Measurements from ENCODE around the gene MCTP2.

MCTP2 gene

DNA sequence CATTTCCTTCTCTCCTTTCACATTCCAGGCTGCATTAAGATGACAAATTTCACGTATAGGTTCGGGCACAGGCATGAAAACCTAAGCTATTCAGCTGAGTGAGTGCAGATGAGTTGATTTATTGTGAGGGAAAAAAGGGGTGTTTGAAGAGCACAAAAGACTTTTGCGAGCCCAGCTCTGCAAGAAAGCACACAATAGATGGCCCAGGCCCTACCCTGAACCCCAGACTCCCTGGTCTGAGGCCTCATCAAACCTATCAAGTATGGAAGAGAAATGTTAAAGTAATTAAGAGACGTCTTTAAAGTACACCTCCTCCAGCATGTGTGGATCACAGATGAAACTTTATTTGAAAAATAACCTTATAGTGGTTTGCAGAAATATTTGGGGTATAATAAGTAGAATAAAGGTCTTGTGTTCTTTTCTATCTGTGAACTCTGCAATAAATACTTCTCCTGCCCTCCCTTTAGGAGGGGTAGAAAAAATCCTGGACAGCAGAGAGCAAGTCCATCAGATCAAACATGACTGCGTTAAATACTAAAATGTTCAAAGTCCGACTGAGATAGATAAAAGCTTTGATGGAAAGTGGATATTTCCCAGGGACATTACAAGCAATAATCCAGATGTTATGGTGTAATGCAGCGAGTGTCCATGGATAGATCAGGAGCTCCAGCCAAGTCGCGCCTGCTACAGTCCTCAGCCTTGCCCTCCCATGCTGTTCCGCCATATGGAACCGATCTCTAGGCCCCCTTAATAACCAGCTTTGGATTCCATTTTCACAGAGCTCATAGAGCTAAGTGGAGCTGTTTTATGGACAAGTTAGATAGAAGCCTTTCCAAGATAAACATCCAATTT, 121.5 kb downstream of the MCTP2 start:
- no peak for DNase-seq (ENCODE audit: low spot score)

GRCh38 chr15:94353488-94353820, 122.1 kb downstream of the MCTP2 start:
- DNase-seq (ENCODE audit: low spot score) = no peak

- no peak for DNase-seq (ENCODE audit: low spot score)
Measured at GRCh38 chr15:94354655-94355054, 123.3 kb downstream of the MCTP2 start.

- no peak for DNase-seq (ENCODE audit: low spot score)
Measured at GRCh38 chr15:94359716-94360115, 128.4 kb downstream of the MCTP2 start.

- no peak for DNase-seq (ENCODE audit: low spot score)
Measured at GRCh38 chr15:94360251-94360685, 128.9 kb downstream of the MCTP2 start.

DNA sequence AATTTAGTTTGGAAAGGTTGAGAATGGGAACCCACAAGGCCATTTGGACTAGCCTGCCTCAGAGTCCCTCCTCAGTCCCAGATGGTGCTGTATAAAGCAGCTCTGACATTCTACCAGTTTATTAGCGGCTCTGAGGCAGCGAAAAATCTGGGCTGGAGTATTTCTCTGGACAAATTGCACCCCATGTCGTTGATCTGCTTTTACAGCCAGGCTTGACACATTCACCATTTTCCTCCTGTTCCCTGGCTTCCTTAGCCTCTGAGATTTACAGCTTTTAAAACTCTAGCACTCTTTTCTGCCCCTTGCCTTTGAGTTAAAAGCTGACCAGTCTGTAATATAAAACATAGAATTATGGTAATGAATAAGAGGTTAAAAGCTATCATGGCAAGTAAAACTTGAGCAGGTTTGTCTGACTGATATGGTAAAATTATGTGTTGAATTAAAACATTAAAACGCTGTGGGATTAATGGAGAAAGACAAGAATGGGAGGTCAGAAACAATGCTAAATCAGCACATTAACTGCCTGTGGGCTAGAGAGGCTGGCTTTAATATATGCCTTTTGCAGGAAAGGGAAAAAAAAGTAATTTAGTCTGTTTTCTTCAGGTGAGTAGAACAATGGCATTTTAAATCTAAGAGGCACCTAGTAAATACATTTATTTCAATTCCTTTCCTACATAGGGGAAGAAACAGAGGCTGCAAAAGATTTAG, 131.2 kb downstream of the MCTP2 start:
- DNase-seq (ENCODE audit: low spot score) = no peak

DNA sequence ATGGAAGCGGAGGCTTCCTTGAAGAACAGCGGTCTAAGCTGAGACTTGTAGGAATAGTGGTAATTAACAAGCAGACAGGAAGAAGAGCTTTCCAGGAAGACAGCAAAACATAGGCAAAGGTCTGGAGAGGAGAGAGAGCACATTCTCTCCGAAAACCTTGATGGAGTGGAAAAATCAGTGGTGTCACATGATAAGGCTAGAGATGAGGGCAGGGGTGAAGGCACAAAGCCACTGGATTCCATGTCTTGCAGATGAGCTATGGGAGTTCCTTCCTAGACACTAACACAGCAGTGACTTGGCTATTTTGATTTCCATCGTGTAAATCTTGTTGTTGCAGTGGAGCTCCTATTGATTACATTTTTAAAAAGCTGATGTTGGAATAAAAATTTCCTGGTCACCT, 132.0 kb downstream of the MCTP2 start:
- DNase-seq (ENCODE audit: low spot score) = no peak

- no peak for DNase-seq (ENCODE audit: low spot score)
Measured at GRCh38 chr15:94366781-94367180, 135.4 kb downstream of the MCTP2 start.

DNA sequence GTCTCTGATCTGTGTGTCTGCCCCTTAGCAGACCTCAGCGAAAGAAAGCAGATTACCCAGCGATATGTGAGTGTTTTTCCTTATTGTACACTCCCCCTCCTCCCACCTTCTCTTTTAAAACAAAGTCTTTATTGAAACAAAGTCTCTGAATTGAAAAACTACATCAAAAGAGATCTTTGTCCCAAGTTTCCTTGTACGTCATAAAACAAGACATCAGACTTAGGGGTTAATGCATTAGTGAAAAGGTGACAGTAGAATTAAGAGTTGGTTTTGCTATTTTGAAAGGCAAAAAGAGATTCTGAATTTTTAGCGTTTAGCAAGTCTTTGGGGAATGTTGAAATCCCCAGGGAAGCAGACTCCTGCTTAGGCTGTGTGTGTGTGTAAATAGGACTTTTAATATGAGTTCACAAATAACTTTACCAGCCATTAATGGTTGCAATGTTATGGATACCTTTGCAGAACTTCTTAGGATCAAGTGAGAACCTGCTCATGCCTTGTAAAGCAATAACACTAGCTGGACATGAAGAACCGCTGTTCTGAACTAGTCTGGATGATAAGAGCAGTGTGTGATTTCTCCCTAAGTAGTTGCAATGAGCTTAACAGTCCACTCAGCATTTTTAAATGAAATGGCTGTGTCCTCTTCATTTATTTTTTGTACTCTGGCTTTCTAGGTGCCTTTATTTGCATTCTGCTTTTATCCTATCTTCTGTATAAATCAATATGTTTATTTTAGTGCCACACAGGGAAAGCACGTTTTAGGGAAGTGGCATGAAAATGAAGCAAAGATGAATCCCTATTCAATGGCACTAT, 136.6 kb downstream of the MCTP2 start:
- DNase-seq (ENCODE audit: low spot score) = no peak

GRCh38 chr15:94370206-94370935, 139.0 kb downstream of the MCTP2 start:
- peak; percentile 57 for DNase-seq (ENCODE audit: low spot score)

DNA sequence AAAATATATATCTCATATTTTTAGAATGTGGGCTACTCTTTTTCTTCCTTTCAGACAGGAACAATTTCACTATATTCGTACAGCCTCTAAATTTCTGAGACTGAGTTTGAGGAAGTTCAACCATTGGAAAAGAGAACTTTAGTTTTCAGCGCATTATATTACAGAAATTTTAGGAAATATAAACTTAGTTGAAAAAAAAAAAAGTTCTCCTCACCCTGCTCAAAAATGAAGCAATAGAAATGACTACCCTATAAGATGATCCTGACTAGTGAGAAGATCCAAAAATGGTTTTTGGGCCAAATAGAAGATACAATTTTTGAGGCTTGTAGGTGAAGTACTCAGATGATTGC, 139.6 kb downstream of the MCTP2 start:
- no peak for DNase-seq (ENCODE audit: low spot score)

- DNase-seq (ENCODE audit: low spot score) = no peak
Measured at GRCh38 chr15:94372821-94373220, 141.5 kb downstream of the MCTP2 start.

GRCh38 chr15:94375997-94376396, 144.6 kb downstream of the MCTP2 start:
- DNase-seq (ENCODE audit: low spot score) = no peak

DNA sequence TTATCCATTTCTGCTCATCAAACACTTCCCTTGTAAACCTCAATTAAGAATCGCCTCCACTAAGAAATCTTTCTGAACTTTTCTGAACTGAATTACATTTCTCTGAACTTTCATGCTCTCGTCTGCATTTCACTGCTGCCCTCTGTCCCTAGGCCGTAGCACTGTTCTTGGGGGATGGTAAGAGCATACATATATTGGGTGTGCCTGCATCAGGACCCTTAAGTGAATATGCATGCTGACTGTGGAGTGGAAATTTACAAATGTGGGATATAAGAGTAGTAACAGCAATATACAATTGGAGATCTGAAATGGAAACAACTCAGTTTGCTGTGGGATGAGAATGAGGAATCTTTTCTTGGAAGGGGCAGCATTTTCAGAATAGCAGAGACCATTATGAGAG, 148.6 kb downstream of the MCTP2 start:
- DNase-seq (ENCODE audit: low spot score) = no peak

DNA sequence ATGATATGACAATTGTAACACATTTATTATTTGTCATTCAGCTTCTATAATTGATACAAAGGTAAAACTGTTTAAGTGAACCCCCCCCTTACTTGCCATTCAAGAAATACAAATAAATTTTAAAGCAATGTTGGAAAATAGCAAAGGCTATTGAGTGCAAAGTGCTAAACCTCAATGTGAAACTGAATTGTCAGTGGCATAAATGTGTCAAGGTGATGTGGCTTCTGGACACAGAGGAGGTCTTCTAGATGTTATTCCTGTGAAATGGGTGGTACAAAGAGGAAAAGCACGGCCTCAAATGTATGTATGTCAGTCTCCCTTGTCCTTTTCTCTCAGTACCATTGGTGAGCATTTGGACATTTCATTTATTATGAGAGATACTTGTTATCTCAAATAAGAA, 149.4 kb downstream of the MCTP2 start:
- no peak for DNase-seq (ENCODE audit: low spot score)

DNA sequence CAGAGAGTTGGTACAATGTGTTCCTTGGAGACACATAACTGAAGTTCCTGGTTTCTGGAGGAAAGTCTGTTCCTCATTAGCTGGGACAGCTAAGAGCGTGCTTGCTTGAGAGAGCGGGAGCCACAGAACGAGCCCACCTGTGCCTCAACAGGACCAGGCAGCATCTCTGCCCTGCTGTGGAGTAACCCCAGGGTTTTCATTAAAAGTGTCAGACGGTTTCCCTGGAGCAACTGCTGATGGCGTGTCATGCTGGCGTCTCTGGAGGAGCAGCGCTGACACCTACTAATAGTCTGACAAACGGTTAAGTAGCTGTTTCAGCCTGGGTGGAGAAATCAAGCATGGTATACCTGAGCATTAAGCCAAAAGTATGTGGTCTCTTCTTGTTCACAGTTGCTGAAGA, 150.0 kb downstream of the MCTP2 start:
- no peak for DNase-seq (ENCODE audit: low spot score)

DNA sequence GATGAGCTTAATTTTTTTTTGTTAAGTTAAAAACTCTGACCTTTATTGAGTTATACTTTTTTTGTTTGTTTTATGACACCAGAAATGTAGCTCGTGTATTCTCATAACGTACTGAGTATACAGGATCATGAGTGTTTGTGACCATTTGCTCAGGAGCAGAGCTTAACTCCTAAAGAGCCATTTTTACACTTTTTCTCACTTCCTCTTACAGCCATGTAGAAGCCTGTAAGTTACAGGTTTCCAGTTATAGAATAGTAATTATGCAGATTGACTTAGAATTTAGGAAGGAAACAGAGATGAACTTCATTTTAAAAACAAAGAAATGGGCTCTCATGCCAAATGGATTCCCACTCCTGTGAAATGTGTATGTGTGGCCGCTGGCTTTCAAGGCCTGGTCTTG, 151.7 kb downstream of the MCTP2 start:
- no peak for DNase-seq (ENCODE audit: low spot score)

DNA sequence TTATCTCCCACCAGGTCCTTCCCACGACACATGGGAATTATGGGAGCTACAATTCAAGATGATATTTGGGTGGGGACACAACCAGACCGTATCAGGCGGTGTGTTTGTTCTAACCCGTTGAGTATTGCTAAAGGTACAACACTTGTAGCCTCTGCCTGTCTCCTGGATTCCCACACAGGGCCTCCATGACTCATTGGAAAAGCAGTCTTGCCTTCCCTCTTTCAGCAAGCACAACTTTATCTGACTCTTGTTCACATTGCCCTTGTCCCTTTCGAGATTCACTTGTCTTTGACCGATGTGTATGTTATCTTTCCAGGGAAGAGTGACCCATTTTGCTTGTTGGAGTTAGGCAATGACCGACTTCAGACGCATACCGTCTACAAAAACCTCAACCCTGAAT, 152.3 kb downstream of the MCTP2 start:
- no peak for DNase-seq (ENCODE audit: low spot score)

DNA sequence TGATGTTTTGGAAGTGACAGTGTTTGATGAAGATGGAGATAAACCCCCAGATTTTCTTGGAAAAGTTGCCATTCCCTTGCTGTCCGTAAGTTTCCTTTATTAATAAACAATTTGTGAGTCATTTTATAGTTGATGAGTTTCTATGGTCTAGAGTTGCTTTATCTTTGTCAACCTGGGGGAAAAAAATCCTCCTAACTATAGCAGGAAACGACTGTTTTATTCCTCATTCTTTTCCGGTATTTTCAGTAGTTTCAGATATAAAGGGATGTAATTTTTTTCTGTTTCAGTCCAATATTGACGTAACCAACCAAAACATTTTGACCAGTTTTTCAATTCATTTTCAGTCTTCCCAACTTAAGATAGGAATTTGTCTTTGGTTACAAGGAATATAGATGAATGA, 154.1 kb downstream of the MCTP2 start:
- no peak for DNase-seq (ENCODE audit: low spot score)

DNA sequence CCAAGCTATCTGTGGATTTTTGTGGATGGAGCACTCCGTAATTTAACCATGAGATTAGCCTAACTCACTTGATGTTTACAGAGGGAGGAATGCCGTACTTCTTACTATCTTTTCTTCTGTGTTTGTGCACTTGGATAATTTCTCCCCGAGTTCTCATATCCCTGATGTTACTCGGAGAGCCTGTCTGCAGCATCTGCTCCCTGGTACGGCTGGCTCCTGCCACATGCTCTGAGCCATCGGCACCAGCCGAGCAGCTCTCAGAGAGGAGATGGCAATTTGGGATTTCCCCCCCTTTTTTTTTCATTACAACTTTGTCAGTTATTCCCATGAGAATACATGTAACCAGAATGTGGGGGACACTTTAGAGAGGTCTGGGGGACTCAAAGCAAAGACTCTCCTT, 155.0 kb downstream of the MCTP2 start:
- DNase-seq (ENCODE audit: low spot score) = peak; percentile 6

DNA sequence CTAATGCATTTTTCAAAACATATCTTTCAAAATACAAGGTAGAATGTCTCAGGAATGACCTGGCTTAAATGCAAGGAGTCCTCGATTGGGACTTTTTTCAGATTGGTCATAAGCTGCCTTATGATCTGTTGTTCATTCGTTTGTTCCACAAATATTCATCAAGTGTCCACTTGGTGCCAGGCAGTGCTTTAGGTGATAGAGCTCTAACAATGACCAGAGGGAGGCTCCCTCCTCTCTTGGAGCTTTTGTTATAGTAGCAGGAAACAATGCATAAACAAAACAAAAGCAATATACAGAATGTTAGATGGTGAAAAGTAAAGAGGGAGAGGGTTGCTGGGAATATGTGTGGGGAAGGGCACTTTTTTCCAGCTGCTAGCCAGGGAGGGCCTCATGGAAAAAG, 156.1 kb downstream of the MCTP2 start:
- DNase-seq (ENCODE audit: low spot score) = no peak

GRCh38 chr15:94387849-94388441, 156.6 kb downstream of the MCTP2 start:
- DNase-seq (ENCODE audit: low spot score) = no peak

Data from Ammon's horn (tissue), 1 donor.